H1 (cell line): ENCODE measurements around the gene SLC22A8. TPM values are rescaled to one million over a fixed set of nuclear protein-coding genes. Genes with fewer than 3 reads are reported as not detected.

Experiments used
- SIN3A ChIP-seq, 2 experiments: IDR thresholded peaks in 1 of 2; conservative IDR thresholded peaks in 1 of 2; 2 replicates each; pipeline ENCODE4 v1.6.1; 2011 to 2012; ENCODE audit warnings: low read length in 2 of 2, improper control_type of control experiment in 1 of 2, low read depth in 1 of 2, mild to moderate bottlenecking in 1 of 2
- SUZ12 ChIP-seq: fragments of 200-600 bp; sonication (generic); IDR thresholded peaks from 2 replicates; pipeline ENCODE4 v1.6.1; 2012; ENCODE audit warnings: mild to moderate bottlenecking, inconsistent platforms, low read length, moderate library complexity, mixed read lengths
- polyA plus RNA-seq, 7 experiments: library from polyadenylated mRNA; depleted of rRNA in 3 of 7; stranded (reverse) in 5 of 7; unstranded in 2 of 7; fragments of >200 nt in 5 of 7; fragments of 200-250 nt in 2 of 7; gene quantifications; 1 replicate in 5 of 7; 2 replicates in 1 of 7; 4 replicates in 1 of 7; pipeline versions ENCODE4 v1.2.1 to v1.2.3, GENCODE V29; 2011 to 2013; ENCODE audit warnings: missing spikeins in 2 of 7, mixed read lengths in 2 of 7
- total RNA-seq: library from RNA; stranded (reverse); fragmentation: NEBNext Ultra II Directional; extraction: Animal tissue kit (Norgen Biotek cat#: 25700); gene quantifications from 2 replicates; pipeline ENCODE4 v1.2.1, GENCODE V29; 2021

The SLC22A8 gene
- total and polyA plus RNA-seq, 2 of the 8 experiments (the other 6 are each of a cell fraction or from before 2014, with no cell fraction given): not detected

- TF ChIP-seq SIN3A (conservative IDR thresholded peaks at IDR 0.05 in 1 of 2, IDR thresholded peaks at IDR 0.05 in 1 of 2; ENCODE audit: low read depth in 1 of 2, low read length in 2 of 2) (no peak), SUZ12 (no peak)
Observed at GRCh38 chr11:62981743-62982142, 33.9 kb downstream of the SLC22A8 start (continued).
